HG03378 (cell line): ENCODE data around the gene HDAC10.
A peak's percentile ranks its signal among the peaks of the same experiment; 100 is the strongest.

Experiments used
- ATAC-seq: cut with Tn5 transposase; IDR thresholded peaks from one replicate; pipeline ENCODE4 v1.9.1; 2021; ENCODE audit warnings: mild to moderate bottlenecking, moderate library complexity; ENCODE audit not compliant: unreplicated experiment

The HDAC10 gene

DNA sequence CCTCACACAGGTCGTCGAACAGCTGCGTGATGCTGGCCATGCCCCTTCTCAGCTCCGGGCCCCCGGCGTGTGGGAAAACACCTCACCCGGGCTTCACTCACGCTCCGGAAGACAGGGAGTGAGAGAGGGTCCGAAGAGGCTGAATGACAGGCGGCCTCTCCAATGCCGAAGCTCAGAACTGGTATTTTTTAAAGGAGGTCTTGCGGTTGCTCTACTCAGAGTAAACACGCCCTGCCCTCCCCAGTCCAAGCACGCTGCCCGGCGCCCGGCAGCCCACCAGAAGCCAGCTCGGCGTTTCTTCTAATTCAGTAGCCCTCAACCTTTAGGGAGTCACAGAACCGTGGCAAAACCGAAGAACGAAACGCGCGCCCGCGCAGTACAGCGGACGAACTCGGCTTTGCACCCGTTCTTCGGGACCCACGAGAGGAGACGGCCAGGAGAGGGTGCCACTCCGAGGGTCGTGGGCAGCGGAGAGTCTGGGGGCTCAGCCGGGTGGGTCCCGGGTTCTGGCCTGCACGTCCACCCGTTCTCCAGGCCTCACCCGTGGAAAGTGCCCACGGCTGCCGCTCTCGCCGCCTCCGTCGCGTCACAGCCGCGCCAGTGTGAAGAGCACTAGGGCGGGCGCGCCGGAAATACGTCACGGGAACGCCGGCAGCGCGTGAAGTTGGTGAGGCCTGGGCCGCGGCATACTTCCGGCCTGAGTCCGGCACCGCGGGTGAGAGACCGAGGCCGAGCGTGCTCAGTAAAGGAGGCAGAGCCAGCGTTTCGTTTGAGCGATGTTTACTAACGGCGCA lies 6.4 kb downstream of the HDAC10 start, which contains the start of gene TUBGCP6:
Gene TUBGCP6 (minus strand): TSS at position 604 of the 794 bp plus-strand sequence. CDS start 564 bp downstream, at position 40.
- peak; percentile 54 for ATAC-seq

DNA sequence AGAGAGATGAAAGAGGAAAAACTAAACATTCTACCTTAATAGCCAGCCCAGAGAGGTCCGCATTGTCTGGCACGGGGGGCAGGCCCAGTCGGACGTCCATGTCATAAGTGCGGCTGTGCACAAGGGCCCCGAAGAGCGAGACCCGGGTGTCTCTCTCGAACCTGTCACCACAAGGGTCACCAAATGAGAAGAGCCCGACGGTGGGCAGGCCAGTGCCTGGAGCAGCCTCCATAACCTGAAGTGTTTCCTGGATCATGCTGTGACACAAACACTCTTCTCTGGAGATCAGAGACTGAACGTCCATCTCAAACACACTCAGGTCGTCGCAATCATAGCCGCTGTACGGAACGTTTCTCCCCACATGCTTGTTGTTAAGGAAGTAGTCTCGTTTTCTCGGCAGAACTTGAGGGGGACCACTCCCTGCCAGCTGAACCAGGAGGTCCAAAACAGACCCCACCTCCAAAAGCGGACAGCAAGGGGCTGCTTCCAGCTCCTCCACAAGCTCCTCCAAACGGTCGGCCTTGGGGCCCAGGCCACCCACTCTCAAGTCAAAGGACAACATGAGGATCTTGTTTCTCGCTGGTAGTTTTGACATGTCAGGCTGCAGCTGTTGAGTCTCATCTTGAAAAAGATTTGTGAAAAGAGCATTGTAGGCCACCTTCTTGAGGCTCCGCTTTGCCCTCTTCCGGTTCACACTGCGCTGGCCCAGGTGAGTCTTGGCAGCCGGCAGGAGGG lies 7.2 kb downstream of the HDAC10 start:
- ATAC-seq, result no peak

DNA sequence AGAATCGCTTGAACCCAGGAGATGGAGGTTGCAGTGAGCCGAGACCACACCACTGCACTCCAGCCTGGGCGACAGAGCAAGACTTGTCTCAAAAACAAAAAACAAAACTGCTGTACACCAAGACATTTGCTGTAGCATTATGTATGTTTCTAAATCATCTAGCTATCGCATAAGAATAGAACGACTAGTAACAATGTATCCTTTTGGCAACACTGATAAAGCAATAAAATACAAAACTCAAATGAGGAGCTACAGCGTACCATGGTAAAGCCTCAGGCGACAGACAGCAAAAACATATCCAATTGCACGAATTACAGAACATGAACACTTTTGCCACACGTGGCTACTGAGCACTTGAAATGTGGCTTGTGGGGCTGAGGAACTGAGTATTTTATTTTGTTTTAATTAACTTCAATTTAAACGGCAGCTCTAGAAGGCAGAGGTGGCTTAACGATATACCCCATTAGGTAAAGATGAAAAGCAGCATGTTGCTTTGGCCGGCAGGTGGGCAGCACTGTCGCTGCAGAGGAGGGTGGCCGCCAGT lies 8.6 kb downstream of the HDAC10 start:
- ATAC-seq, result no peak

DNA sequence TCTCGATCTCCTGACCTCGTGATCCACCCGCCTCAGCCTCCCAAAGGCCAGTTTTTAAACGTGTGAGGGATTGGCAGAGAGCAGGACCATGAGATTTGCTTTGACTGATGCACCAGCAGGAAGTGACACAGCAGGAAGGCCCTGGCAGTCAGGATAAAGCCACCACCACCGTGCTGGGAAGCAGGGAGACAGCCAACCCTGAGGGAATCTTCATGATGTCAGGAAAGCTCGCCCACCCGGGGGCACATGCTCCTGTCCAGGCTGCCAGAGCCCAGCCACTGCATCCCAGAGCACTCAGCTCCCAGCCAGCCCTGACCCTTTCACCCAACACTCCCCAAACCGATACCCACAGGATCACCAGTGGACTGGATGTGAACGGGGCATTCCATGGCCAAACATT lies 12.3 kb downstream of the HDAC10 start:
- ATAC-seq, result no peak

DNA sequence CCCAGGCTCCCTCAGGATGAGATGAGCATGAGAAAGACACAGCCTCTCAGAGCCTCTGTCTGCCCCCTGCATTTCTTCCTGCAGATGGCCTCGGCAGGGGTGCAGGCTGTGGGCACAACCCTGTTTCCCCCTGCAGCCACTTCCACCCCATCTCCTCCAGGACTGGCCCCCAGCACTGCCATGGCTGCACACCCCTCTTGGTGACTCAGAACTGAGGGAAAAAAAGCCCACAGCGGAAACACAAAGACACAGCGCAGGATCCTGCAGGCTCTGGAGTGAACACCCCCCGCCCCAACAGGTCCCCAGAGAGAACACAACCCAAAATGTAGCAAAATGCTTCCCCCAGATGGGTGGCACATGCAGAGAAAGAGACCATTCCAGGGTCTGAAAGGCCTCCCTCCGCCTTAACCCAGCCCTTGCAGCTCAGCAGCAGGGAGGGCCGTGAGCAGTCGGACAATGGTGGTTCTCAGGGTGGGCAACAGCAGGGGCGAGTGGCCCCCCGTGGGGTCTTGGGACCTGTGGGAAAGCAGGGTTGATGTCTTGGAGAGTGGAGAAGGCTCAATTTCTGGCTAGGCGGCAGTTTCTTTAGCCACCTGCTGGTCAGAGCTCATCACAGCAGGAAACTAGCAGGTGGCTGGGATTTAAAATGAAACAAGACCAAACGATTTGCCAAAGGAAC lies 14.2 kb downstream of the HDAC10 start:
- no peak for ATAC-seq

DNA sequence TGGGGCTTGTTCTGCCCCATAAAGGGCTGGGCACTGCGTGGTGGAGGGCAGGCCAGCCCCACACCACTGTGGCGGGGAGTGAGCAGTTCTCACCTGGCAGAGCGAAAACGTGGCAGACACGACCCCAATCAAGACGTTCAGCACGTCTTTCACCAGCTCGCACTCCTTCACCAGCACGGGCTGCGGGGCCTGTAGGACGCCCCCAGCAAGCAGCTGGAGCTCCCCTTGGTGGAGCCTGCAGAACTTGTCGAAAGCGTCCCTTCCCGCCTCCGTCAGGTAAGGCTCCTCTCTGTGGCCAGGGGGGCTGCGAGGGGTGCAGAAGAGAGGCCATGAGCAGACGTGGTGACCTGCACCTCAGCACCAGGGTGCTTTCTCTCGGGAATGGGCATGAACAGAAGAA lies 17.8 kb downstream of the HDAC10 start:
- no peak for ATAC-seq

DNA sequence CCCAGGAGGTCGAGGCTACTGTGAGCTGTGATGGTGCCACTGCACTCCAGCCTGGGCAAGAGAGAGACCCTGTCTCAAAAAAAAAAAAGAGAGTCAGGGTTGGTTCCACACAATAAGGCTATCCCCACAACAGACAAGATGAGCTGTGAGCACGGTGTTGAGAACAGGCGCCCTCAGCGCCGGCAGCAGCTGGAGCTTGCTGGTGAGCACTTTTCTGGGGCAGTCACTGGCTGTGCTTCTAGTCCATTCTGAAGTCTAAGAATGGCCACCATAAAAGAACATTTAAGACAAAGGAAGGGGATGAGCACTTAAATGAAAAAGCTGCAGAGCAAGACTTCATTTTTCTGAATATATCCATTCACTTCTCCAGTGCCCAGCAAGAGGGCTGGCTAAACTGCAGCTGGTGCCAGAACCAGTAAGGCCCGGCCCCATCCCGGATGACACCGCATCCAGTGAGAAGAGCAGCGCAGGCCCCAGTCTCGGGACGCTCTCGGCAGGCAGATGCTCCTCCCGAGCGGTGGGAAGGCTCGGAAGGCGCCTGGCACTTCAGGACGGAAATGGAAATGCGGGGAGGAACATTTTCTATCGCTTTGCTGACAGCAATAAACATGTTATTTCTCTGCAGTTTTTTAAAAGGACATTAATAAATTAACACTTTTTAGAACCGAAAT lies 18.4 kb downstream of the HDAC10 start:
- no peak for ATAC-seq

DNA sequence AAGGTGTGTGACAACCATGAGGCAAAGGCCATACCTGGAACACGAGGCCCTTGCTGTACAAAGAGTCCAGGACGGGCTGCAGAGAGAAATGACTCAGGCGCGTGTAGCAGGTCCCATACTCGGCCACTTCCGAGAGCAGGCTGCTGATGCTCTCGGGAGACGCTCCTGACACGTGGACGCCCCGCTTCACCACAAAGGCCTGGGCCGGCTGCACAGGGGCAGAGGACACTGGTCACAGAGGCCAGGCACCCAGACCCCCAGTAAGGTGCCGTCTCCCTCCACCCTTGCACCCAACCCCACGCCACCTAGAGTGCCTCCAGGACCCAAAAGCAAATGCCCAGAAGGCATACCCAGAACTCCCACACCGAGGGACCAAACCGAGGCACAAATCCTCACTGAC lies 21.7 kb downstream of the HDAC10 start:
- ATAC-seq, result no peak

DNA sequence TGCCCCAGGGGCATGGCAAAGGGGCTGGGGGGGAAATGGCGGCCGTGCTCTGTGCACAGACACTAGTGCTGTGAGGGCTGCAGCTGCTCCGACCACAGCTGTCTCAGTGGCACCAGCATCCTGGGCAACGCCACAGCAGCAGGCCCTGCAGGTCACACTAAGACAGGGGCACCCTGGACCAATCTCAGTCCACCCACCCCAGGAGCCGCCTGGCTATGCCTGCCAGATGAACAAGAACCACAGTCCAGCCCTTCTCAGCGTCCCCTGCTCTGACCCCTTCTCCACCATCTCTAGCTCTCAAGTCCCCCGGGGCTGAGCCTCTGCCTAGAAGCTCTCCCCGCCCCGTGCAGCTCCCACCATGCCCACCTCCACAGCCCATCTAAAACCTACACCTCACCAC lies 22.7 kb downstream of the HDAC10 start:
- no peak for ATAC-seq

DNA sequence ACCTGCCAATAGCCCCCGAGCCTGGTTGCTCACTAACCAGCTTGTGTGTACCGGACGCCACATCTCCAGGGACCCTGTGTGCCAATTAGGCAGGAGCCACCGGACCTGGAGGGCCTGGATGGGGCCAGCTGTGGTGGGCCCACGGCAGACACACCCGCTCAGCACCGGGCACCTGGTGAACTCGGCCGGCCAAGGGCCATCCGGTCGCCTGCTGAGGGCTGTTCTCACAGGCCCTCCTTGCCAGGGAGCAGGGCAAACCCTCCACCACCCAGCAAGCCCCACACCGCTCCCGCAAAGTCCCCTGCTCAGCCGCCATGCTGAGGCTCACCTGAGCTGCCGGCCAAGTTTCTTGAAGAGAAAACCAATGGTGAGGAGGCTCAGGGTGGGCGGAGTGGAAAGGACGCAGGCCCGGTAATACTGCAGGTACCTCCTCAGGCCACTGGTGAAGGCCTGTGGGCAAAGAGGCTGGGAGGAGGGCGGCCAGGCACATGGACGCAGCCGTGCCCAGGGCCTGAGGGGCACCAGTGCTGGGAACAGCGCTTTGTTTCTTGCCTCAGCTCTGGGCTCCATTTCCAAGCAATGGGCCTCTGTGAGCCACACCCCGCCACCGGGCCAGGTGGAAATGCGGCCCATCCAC lies 23.4 kb downstream of the HDAC10 start:
- ATAC-seq, result no peak

DNA sequence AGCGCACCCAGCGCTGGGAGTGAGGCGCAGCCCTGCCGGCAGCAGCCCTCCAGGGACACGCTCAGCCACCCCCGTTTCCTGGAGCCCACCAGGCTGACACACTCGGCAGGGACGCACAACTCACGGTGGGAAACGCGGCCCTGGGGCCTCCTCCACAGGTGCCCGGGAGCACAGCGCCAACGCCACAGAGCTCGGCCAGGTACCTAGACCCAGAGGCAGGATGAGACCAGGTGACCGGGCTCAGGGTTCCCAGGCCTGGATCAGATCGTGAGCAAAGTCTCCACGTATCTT lies 24.2 kb downstream of the HDAC10 start:
- no peak for ATAC-seq

DNA sequence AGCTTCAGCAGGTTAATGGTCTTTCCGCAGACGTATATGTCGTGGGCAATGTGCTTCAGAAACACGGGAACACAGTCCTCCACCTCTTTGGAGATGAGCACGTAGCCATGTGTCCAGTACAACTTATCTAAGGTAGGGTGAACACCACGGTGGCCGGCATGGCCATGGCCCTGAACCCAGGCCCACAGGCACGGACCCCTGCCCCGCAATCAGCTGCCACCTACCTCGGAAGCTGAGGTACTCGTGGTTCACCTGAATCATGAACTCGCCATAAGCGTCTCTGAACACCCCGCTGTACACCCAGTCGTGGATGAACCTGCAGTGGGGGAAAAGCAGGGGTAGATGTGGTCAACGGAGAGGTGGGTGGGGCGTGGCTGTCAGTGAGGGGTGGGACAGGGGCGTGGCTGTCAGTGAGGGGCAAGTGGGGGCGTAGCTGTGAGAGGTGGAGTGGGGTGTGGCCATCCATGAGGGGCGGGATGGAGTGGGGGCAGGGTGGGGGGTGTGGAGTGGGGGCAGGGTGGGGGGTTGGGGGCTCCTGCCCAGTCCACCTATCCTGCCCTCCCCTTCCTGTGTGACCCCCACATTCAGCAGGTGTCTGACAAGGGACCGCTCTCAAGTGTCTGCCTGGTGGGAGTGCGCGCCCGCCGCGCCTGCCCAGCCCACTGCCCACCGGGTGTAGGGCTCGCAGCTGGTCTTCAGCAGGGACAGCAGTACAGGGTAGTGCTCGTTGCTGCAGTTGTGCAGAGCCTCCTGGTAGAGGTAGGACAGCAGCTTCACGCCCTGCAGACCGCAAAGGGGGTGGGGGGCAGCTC lies 24.8 kb downstream of the HDAC10 start:
- no peak for ATAC-seq

DNA sequence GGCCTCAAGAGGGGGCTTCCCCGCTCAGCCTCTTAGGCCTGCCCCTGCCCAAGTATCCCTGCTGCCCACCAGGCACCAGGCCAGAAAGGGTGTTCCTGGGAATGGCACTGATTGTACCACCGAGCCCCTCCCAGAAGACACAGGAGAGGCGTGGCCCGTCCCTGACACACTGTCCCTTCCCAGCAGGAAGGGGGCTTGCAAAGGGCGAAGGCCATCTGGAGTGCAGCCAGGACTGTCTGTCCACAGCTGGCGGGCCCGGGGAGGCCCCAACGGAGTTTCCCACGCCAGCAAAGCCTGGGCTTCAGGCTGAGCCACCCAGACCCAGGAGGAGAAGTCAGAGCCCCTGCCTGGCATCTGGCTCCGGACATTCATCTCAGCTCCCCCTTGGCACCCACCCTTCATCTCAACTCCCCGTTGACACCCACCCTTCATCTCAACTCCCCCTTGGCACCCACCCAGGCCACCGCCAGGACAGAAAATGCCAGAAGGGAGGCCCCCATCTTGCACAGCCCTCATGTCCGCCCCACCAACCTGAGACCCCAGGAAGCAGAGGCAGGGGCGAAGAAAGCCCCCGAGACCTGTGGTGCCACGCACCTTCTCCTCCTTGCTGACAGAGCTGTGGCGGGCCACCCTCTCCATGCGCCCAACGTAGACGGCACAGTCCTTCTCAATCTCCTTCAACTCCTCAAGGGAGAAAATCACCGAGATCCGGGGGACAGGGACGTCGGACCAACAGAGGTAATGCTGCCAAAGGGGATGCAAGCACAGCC lies 25.7 kb downstream of the HDAC10 start:
- no peak for ATAC-seq

DNA sequence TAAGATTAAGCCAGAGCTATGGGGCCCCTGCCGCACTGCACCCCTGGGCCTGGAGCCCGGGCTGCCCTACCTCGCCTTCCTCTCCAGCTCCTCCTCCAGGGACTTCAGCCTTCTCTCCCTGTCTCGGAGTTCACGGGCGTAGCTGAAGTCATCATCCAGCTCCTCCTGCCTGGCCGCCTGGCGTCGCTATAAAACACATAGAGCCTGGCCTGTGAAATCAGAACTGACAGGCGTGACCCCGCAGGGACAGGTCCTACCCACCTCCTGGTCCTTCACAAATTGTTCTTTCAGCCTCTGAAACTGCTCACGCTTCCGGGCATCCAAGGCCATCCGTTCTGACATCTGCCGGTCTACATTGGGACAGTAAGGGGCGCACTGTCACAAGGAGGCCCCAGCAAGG lies 27.0 kb downstream of the HDAC10 start:
- ATAC-seq, result no peak

DNA sequence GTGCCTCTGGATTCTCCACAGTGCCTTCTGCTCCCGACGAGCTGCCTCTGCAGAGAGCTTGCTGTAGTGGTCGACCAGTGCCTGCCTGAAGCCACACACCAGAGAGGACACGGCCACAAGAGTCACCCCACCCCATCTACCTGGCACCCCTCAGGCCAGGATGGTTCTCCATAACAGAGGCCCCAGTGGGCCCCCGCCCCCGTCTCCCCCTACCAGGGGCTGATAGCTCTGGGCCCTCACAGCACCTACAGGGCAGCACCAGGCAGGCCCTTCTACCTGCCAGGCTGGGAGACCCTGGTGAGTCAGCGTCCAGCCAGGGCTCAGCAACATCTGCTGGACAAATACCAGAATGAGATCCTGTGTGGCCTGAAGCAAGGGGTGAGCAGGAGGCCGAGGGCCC lies 28.6 kb downstream of the HDAC10 start:
- no peak for ATAC-seq

DNA sequence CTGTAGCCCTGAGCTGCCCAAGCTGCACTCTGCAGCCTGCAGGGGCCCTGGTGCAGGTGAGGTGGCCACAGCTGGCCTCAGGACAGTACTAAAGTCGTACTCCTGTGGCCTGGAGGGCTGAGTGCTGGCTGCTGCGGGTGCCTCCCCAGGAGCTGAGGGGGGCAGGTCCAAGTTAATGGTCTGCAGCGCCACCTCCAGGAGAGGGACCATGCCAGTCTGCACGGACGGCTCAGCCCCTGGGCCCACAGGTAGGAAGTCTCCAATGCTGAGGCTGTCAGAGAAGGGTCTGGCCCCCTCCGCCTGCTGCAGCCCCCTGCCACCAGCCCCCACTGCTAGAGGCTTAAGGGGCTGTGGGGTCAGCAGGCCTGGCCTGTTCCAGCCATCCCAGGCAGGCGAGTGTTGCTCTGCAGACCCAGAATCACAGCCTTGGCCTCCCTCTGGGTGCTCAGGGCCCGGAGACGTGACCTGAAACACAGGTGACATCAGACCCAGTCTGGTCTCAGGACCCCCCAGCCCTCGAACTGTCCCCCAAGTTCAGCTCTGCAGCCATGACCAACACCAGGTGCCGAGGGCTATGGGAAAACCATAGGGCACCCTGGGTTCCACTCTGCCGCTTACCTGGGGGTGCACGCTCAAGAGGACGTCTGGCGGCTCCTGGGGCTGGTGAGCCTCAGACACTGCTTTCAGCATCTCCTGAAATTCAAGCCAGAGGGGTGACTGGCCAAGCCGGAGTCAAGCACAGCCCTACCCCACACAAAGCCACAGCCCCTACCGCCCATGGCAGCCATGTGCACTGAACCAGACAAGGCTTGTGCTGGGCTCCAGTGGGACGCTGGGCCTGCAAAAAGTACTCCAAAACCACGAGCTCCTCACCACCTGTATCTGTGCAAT lies 29.4 kb downstream of the HDAC10 start:
- ATAC-seq, result no peak

DNA sequence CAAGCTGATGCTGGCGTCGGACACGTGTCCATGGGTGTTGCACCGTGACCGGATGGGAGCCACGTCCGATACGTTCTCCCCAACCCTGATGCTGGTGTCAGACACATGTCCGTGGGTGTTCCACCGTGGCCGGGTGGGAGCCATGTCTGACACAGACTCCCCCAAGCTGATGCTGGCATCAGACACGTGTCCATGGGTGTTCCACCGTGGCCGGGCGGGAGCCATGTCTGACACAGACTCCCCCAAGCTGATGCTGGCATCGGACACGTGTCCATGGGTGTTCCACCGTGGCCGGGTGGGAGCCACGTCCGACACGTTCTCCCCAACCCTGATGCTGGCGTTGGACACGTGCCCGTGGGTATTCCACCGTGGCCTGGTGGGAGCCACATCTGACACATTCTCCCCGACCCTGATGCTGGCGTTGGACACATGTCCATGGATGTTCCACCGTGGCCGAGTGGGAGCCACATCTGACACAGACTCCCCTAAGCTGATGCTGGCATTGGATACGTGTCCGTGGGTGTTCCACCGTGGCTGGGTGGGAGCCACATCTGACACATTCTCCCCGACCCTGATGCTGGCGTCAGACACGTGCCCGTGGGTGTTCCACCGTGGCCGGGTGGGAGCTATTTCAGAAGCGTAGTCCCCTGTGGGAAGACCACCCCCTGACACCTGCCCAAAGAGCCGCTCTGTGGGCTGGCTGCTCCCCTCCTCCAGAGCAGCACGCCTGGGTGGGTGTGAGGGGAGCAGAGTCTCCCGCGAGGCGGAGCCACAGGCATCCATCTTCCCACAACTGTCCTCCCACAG lies 30.3 kb downstream of the HDAC10 start:
- no peak for ATAC-seq
